Measurements from ENCODE around the gene COL7A1. TPM values are rescaled to one million over a fixed set of nuclear protein-coding genes. Genes with fewer than 3 reads are reported as not detected.

Gene COL7A1
- total RNA-seq, 4 donors from 2014 or later: 0.66 to 1.7 (median 1.1) TPM

- Histone ChIP-seq H3K27me3 (no peaks in the 10 kb centered on the region), H3K36me3 (peaks cover 0 to 3% of the 10 kb centered on the region in 2 donors), H3K27ac (no peak overlapping the region), H3K4me1 (no peaks in the 10 kb centered on the region), H3K4me3 (no peak overlapping the region), H3K9me3 (no peaks in the 10 kb centered on the region)
- no peak for TF ChIP-seq CTCF (IDR thresholded peaks at IDR 0.05 in 4 of 5, conservative IDR thresholded peaks at IDR 0.05 in 1 of 5)
- no peak for TF ChIP-seq POLR2A (IDR thresholded peaks at IDR 0.05)
- intact Hi-C loops (cut with DNase I; ENCODE audit: low total_unique reads) (no loop called here), in situ Hi-C loops (cut with MboI; ENCODE audit: low sequenced_read_pairs in 4 of 4) (no loop called here)
- DNase-seq (no peak), ATAC-seq (no peak)
These were observed 28.7 kb downstream of the COL7A1 start for GRCh38 chr3:48566401-48566760.

- Histone ChIP-seq H3K27ac (no peak overlapping the region), H3K9me3 (no peaks in the 10 kb centered on the region), H3K36me3 (no peaks in the 10 kb centered on the region), H3K4me1 (peaks cover 5% of the 10 kb centered on the region in 2 donors), H3K4me3 (no peak overlapping the region), H3K27me3 (no peaks in the 10 kb centered on the region)
- intact Hi-C loops (cut with DNase I; ENCODE audit: low total_unique reads) (no loop called here), in situ Hi-C loops (cut with MboI; ENCODE audit: low sequenced_read_pairs in 4 of 4) (no loop called here)
- DNase-seq (no peak), ATAC-seq (no peak)
- TF ChIP-seq CTCF (IDR thresholded peaks at IDR 0.05 in 4 of 5, conservative IDR thresholded peaks at IDR 0.05 in 1 of 5) (no peak), POLR2A (IDR thresholded peaks at IDR 0.05) (no peak)
These were observed 29.3 kb downstream of the COL7A1 start for GRCh38 chr3:48565591-48566400.

- H3K27me3 ChIP-seq: no peaks in the 10 kb centered on the region
- intact Hi-C loops (cut with DNase I; ENCODE audit: low total_unique reads) (no loop called here), in situ Hi-C loops (cut with MboI; ENCODE audit: low sequenced_read_pairs in 4 of 4) (no loop called here)
- H3K36me3 ChIP-seq: no peaks in the 10 kb centered on the region
- H3K27ac ChIP-seq: no peak overlapping the region
- no peaks in the 10 kb centered on the region for H3K9me3 ChIP-seq
- ATAC-seq: no peak
- no peak for TF ChIP-seq CTCF (IDR thresholded peaks at IDR 0.05 in 4 of 5, conservative IDR thresholded peaks at IDR 0.05 in 1 of 5)
- no peak for TF ChIP-seq POLR2A (IDR thresholded peaks at IDR 0.05)
- H3K4me1 ChIP-seq: peaks cover 11 to 12% of the 10 kb centered on the region in 2 donors
- no peak for DNase-seq
- no peak overlapping the region for H3K4me3 ChIP-seq
These were observed 29.9 kb downstream of the COL7A1 start for GRCh38 chr3:48565186-48565585.

- no peaks in the 10 kb centered on the region for H3K27me3 ChIP-seq
- H3K4me3 ChIP-seq: no peak overlapping the region
- H3K4me1 ChIP-seq: peaks cover 16 to 17% of the 10 kb centered on the region in 2 donors
- in situ Hi-C loops (cut with MboI; ENCODE audit: low sequenced_read_pairs in 4 of 4) (no loop called here), intact Hi-C loops (cut with DNase I; ENCODE audit: low total_unique reads) (no loop called here)
- no peaks in the 10 kb centered on the region for H3K36me3 ChIP-seq
- TF ChIP-seq CTCF (IDR thresholded peaks at IDR 0.05 in 4 of 5, conservative IDR thresholded peaks at IDR 0.05 in 1 of 5) (no peak), POLR2A (IDR thresholded peaks at IDR 0.05) (no peak)
- DNase-seq (no peak), ATAC-seq (no peak)
- no peaks in the 10 kb centered on the region for H3K9me3 ChIP-seq
- H3K27ac ChIP-seq: no peak overlapping the region
These were observed 30.5 kb downstream of the COL7A1 start for GRCh38 chr3:48564667-48565066.

All from gastrocnemius medialis (tissue), 4 donors.